HG03457 (cell line): ENCODE measurements around the gene SPRY2.

Experiments used
- ATAC-seq: cut with Tn5 transposase; IDR thresholded peaks from one replicate; pipeline ENCODE4 v1.9.1; 2021; ENCODE audit warnings: moderate number of reproducible peaks; ENCODE audit not compliant: unreplicated experiment

Gene SPRY2

GRCh38 chr13:80314711-80315653, 25.9 kb downstream of the SPRY2 start:
- ATAC-seq = no peak

- no peak for ATAC-seq
Measured at GRCh38 chr13:80313668-80314256, 27.2 kb downstream of the SPRY2 start.

GRCh38 chr13:80312967-80313366, 28.0 kb downstream of the SPRY2 start:
- no peak for ATAC-seq

GRCh38 chr13:80312012-80312704, 28.8 kb downstream of the SPRY2 start:
- ATAC-seq = no peak

DNA sequence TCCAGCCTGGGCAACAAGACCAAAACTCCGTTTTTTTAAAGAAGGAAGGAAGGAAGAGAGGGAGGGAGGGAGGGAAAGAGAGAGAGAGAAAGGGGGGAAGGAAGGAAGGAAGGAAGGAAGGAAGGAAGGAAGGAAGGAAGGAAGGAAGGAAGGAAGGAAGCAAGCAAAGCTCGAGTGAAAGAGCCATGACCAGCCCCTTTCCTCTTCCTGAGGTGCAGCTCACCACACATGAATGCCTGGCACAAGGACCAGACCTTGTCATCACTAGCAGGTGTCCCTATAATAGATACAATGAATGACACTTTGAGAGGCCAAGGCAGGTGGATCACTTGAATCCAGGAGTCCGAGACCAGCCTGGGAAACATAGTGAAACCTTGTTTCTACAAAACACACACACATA, 31.0 kb downstream of the SPRY2 start:
- no peak for ATAC-seq

DNA sequence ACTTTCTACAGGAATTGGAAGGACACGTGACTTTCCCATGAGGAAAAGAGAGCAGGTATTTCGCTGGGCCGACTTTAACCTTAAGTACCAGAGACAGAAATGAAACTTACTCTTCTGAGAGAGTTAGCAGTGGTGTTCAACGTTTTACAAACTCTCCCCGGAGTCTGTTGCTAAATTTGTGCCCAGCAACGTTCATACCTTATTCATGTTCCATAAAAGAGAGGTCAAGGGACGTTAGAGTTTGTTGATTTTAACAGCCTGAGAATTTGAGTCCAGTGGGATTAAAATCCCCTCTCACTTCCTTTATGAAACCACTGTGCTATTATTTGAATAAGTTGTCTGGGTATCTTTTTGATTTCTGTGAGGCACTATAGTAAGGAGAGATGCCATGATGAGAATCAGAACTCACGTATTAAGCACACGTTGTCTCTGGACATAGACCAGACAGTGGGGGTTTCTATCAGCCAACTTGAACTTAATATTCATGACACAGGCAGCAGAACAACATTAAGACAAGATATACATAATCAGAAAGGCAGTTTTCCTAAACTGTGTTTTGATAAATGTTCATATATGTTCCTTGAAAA, 33.4 kb downstream of the SPRY2 start:
- ATAC-seq = no peak

GRCh38 chr13:80306337-80306972, 34.5 kb downstream of the SPRY2 start:
- no peak for ATAC-seq

- no peak for ATAC-seq
Measured at GRCh38 chr13:80305737-80306136, 35.2 kb downstream of the SPRY2 start.

DNA sequence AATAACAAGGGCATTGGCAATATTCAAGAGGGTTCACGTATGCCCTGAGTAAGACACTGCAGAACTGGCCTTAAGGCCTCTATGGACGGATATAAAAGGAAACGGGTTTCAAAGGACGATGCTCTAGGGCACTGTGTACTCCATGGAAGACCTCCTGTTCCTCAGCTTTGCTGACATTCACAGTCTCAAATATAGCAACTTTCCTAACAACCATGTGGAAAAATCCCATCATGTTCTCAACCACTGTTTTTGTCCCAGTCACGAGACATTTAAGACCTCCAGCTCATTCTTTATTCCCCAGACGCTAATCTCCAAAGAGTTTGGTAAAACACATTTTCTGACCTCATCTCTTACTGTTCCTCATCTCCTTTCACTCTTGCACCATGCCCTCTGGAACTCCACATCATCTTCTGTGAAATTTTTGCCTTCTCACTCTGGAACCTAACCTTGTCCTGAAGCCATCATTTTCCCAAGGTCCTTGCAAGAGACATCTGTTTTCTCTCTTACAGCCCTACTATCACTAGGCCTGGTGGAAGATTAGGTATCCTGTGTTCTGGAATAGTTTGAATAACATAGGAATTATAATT, 37.6 kb downstream of the SPRY2 start:
- ATAC-seq = no peak

- no peak for ATAC-seq
Measured at GRCh38 chr13:80299046-80299445, 41.9 kb downstream of the SPRY2 start.

DNA sequence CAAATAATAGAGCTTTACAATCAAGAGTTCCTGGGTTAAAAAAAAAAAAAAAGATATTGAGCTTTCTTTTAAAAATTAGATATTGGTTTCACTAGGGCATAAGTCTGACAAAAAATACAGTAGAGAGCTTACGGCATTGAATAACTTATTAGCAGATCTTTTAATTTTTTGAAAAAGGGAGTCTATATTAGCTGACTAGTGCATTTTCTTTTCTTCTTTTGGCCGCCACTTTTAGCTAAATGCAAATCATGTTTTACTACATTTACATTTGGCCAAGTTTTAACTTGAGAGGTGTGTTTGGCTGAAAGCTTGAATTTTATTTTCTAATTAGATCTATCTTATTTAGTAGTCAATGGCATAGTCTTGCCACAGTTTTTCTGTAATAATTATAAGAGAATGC, 43.4 kb downstream of the SPRY2 start:
- no peak for ATAC-seq

GRCh38 chr13:80297094-80297493, 43.8 kb downstream of the SPRY2 start:
- no peak for ATAC-seq

DNA sequence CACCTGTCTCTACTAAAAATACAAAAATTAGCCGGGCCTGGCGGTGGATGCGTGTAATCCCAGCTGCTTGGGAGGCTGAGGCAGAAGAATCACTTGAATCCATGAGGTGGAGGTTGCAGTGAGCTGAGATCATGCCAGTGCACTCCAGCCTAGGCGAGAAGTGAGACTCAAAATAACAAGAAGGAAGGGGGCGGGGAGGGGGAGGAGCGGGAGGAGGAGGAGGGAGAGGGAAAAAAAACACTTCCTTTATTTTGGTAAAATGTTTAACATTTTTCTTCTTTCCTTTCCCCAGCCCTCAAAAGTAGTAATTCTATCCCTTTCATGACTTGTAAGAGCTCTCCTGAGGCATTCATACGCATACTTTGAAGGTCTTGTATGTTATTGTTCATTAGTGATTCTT, 44.3 kb downstream of the SPRY2 start:
- ATAC-seq = no peak

GRCh38 chr13:80290591-80290990, 50.3 kb downstream of the SPRY2 start:
- ATAC-seq = no peak
